ENCODE results near the gene PMEL.
A peak's percentile ranks its signal among the peaks of the same experiment; 100 is the strongest.

GRCh38 chr12:55974308-55974730, 8.5 kb upstream of the PMEL start:
- peak; percentile 5; the same call in 1 of the 2 replicates for TF ChIP-seq POLR2AphosphoS5 (IDR thresholded peaks at IDR 0.05; ENCODE audit: low read depth, low read length)
- no peak for TF ChIP-seq POLR2A (IDR thresholded peaks at IDR 0.05; ENCODE audit: low read depth, low read length)
- no peak for TF ChIP-seq SPI1 (IDR thresholded peaks at IDR 0.05; ENCODE audit: low read depth, low read length)
- TF ChIP-seq TAF1 (IDR thresholded peaks at IDR 0.05; ENCODE audit: low read depth, low read length), result no peak; the same call in 1 of the 2 replicates
- TF ChIP-seq POU2F2 (IDR thresholded peaks at IDR 0.05; ENCODE audit: low read depth, low read length), result no peak
